Activated gamma-delta T cell treated with anti-CD3 and anti-CD28 coated beads, Interleukin-2, amount 50 U/mL, for 16 hours (primary cell): ENCODE data around the gene ERICH4.
"Not testable (repeated sequence)": the region's sequence is repeated elsewhere in the genome, so short reads cannot be mapped to it uniquely, and the experiment has no call there.

Source experiments
- DNase-seq: peaks from one replicate; pipeline ENCODE4 v3.0.0-alpha.2; 2020; ENCODE audit warnings: low read depth

The ERICH4 gene

DNA sequence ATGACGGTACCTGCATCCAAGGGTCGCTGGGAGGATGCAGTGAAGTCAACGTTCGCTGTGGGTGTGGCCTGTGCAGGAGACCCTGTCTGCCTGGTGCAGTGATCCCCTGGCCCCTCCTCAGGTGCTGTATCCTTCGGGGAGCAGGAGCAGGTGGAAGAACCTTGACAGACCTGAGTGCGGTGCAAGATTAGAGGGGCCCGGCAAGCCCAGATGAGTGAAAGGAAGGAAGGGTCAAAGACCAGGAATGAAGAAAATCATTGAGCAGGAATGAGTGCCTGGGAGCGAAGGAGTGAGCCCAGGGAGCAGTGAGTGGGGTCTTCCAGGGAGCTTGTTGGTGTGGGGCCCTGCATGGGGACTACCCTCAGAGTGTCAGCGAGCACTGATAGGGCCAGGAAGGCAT, 28.5 kb upstream of the ERICH4 start:
- no peak for DNase-seq

- DNase-seq: no peak
Measured at GRCh38 chr19:41415154-41415571, 27.8 kb upstream of the ERICH4 start.

- no peak for DNase-seq
Measured at GRCh38 chr19:41416194-41416674, 26.7 kb upstream of the ERICH4 start.

GRCh38 chr19:41420101-41420880, 22.7 kb upstream of the ERICH4 start:
- no peak for DNase-seq

GRCh38 chr19:41421314-41421713, 21.6 kb upstream of the ERICH4 start:
- no peak for DNase-seq

DNA sequence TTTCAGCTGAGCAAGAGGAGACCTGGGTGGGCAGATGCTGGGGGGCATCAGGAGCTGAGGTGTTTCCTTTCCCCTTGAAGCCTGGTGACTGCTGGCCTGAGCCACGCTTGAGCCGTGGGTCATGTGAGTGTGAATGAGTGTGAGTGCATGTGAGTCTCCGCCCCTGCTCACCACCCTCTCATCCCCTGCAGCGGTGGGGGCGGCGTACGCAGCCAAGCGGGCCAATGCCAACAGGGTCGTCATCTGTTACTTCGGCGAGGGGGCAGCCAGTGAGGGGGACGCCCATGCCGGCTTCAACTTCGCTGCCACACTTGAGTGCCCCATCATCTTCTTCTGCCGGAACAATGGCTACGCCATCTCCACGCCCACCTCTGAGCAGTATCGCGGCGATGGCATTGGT, 21.0 kb upstream of the ERICH4 start:
- DNase-seq: no peak

- no peak for DNase-seq
Measured at GRCh38 chr19:41422456-41422855, 20.5 kb upstream of the ERICH4 start.

DNA sequence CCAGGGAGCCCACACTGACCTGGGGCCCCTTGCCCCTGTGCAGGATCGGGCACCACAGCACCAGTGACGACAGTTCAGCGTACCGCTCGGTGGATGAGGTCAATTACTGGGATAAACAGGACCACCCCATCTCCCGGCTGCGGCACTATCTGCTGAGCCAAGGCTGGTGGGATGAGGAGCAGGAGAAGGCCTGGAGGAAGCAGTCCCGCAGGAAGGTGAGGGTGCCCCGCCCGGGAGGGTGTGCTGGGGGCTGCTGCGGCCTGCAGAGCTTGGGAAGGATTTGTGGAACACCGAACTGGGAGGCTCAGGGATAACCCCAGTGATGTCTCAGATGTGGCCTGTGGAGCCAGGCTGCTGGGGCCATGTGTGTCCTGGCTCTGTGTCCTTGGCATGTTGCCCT, 20.0 kb upstream of the ERICH4 start:
- no peak for DNase-seq

- no peak for DNase-seq
Measured at GRCh38 chr19:41424335-41425173, 18.4 kb upstream of the ERICH4 start.

DNA sequence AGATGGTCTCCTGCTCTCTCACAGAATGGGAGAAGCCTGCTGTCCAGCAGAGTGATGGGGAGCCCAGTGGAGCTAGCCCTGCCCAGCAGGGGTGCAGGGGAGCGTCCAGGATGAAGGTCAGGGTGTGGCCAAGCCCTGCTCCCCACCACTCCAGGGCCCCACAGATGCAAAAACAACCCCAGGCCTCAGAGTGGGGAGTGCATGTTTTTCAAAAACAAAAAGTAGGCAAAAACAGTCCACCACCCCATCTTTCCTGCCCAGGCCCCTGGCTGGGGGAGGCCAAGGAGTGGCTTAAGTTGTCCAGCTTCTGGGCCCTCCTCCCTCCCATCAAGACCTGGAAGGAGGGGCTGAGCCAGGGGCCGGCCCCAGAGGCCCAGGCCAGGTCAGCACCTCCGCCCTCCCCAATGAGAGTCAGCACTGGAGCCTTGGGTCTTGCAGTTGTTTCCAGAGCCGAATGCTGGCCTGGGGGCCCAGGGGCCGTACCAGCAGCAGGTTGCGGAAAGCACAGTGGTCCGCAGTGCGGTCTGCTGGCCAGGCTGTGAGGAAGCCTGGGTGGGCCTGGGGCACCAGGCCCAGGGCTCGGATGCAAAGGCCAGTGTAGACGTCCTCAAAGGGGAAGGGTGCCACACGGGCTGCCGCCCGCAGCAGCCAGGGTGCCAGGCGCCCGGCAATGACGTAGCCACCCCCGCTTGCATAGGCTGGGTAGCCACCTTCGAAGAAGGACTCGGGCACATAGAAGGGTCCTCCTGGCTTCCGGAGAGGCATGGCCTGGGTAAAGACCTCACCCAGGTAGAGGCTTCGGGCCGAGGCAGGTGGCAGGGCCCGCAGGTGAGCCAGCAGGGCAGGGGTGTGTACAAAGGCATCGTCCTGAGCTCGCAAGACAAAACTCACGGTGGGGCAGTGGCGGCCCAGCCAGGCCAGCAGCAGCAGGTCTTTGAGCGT, 17.5 kb upstream of the ERICH4 start:
- no peak for DNase-seq

DNA sequence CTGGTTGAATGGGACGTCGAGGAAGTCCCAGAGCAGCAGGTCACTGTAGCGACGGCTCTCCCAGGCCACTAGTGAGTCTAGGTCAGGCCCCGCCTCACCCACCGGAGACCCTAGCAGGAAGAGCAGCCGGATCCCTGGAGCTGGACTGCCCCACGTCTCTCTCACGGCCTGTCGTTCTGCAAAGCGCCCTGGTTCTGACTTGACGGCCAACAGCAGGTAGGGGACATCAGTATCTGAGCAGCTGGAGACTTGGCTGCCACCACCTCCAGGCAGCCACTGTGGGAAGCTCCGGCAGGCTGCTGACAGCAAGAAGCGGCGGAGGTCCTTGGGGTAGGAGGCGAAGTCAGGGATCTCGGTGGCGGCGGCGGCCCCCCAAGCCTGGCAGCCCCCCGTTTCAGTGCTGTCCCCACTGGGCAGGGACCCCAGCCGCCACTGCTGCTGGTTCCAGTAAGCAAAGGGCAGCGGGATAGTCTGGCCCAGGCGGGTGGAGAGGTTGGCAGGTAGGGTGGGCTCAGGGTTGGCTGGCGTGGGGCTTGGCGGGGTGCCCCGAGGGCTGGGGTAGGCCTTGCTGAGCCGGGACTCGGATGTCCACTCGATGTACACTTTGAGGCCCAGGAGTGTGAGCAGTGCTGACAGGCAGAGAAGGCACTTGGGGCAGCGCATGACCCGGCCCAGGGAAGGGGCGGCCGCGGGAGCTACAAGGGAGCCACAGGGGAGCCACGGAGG, 16.7 kb upstream of the ERICH4 start:
- no peak for DNase-seq

- DNase-seq: peak; percentile 20
Measured at GRCh38 chr19:41426952-41427646, 15.9 kb upstream of the ERICH4 start, which contains the start of gene B3GNT8. B3GNT8 (minus strand) TSS chr19:41427374; CDS start chr19:41426778, 596 bp downstream.

DNA sequence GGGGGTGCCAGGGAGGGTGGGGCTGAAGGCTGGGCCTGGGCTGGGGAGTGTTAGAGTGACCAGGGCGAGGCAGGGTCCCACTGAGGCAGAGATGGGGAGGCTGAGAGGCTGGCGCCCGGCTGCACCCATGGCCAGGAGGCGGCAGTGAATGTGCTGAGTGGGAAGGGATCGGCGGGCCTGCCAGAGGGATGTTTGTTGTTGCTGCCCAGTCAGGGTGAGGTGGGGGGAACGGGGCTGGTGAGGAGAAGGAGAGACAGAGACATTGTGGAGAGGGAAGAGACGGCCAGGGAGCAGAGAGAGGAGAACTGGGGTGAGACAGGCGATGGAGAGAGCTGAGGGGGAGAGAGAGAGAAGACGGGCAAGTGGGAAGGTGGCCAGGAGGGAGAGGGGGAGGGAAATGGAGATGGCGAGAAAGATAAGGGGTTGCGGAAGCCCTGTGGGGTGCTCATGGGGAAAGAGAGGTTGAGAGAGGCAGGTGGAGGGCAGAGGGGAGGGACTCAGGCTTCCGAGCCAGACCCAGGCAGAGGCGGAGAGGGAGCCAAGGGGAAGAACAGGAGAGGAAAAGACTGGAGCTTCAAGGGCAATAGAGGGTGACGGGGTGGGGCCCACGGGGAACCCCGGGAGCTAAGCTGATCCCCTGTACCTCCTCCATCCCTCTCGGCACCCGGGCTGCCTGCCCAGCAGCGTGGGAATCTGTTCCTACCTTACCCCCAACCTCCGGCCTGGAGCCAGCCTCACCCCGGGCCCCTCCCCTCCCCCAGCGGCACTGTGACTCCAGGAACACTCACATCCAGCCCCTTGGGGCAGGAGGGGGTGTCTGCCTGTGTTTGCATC, 15.1 kb upstream of the ERICH4 start:
- peak; percentile 50 for DNase-seq

DNA sequence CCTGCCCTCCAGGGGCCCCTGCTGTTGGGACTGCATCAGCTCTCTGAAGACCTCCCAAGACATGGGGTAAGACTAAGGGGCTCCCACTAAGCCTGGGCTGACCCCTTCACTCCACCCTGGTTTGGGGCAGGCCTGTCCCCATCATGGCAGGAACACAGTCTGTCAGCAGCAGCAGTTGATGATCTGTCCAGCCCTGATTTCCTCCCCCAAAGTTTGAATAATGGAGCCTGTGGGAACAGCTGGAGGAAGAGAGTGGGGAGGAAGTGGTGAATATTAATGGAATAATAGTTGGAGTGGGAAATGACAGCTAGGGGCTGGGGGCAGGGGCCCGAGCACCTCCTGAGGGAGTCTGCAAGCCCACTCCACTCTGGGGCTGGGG, 14.5 kb upstream of the ERICH4 start:
- DNase-seq: no peak

GRCh38 chr19:41430922-41431321, 12.0 kb upstream of the ERICH4 start:
- no peak for DNase-seq

- no peak for DNase-seq
Measured at GRCh38 chr19:41431426-41432386, 11.2 kb upstream of the ERICH4 start.

- no peak for DNase-seq
Measured at GRCh38 chr19:41433171-41433570, 9.8 kb upstream of the ERICH4 start.

DNA sequence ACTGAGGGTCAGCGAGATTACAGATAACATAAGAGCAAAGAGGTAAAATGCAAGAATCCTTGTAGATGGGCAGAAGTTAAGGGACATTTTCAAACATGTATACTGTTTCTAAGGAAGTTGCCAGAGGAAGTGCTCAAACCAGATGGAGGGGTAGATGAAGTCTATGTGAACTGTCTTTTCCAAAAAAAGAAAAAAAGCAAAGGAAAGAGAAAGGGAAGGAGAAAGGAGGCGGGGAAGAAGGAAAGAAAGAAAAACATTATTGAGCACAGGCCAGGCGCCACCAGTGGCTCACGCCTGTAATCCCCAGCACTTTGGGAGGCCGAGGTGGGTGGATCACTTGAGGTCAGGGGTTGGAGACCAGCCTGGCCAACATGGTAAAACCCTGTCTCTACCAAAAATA, 8.5 kb upstream of the ERICH4 start:
- no peak for DNase-seq

DNA sequence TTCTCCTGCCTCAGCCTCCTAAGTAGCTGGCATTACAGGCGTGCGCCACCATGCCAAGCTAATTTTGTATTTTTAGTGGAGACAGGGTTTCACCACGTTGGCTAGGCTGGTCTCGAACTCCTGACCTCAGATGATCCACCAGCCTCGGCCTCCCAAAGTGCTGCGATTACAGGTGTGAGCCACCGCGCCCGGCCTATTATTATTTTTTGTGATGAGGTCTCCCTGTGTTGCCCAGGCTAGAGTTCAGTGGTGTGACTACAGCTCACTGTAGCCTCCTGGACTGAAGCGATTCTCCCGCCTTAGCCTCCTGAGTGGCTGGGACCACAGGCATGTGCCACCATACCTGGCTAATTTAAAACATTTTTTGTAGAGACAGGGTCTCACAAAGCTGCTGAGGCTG, 7.6 kb upstream of the ERICH4 start:
- DNase-seq: not testable (repeated sequence)
